GM12865 (cell line): ENCODE data around the gene EIF4G3.
"Not testable (repeated sequence)": the region's sequence is repeated elsewhere in the genome, so short reads cannot be mapped to it uniquely, and the experiment has no call there.

Experiments
- DNase-seq: peaks from one replicate; pipeline ENCODE4 v3.0.0; 2010; ENCODE audit warnings: low read depth
- H3K4me3 ChIP-seq: 2 replicates; pipeline ENCODE4 v1.5.1; 2011; ENCODE audit warnings: mild to moderate bottlenecking, low read depth, low read length, control low read depth
- CTCF ChIP-seq: IDR thresholded peaks from 2 replicates; pipeline ENCODE4 v1.5.1; 2011; ENCODE audit warnings: low read length, control low read depth, low read depth, inconsistent platforms; ENCODE audit not compliant: insufficient read depth; ENCODE audit errors: missing control alignments

EIF4G3 gene

GRCh38 chr1:20931930-20932436 lies 244.7 kb downstream of the EIF4G3 start:
- TF ChIP-seq CTCF, result no peak
- no peak overlapping the region for H3K4me3 ChIP-seq
- no peak for DNase-seq

- no peak for TF ChIP-seq CTCF
- no peak for DNase-seq
- H3K4me3 ChIP-seq, result no peak overlapping the region
Observed at GRCh38 chr1:20930427-20930826, 246.3 kb downstream of the EIF4G3 start.

- TF ChIP-seq CTCF, result no peak
Observed at GRCh38 chr1:20928146-20928545, 248.6 kb downstream of the EIF4G3 start.

GRCh38 chr1:20921285-20921684 lies 255.4 kb downstream of the EIF4G3 start:
- no peak for DNase-seq
- no peak for TF ChIP-seq CTCF
- no peak overlapping the region for H3K4me3 ChIP-seq

More at GRCh38 chr1:20928146-20928545, 248.6 kb downstream of the EIF4G3 start:
- no peak overlapping the region for H3K4me3 ChIP-seq
- DNase-seq, result no peak

GRCh38 chr1:20913242-20913641 lies 263.5 kb downstream of the EIF4G3 start:
- TF ChIP-seq CTCF, result no peak
- DNase-seq, result no peak
- no peak overlapping the region for H3K4me3 ChIP-seq

GRCh38 chr1:20907526-20907925 lies 269.2 kb downstream of the EIF4G3 start:
- DNase-seq, result not testable (repeated sequence)

GRCh38 chr1:20903437-20903836 lies 273.3 kb downstream of the EIF4G3 start:
- no peak for DNase-seq
- TF ChIP-seq CTCF, result no peak
- no peak overlapping the region for H3K4me3 ChIP-seq

More at GRCh38 chr1:20907526-20907925, 269.2 kb downstream of the EIF4G3 start:
- not testable (repeated sequence) for H3K4me3 ChIP-seq

GRCh38 chr1:20900056-20900455 lies 276.6 kb downstream of the EIF4G3 start:
- TF ChIP-seq CTCF, result no peak
- H3K4me3 ChIP-seq, result no peak overlapping the region
- DNase-seq, result no peak
